ENCODE measurements around the gene YY2. TPM values are rescaled to one million over a fixed set of nuclear protein-coding genes. Genes with fewer than 3 reads are reported as not detected.
"Not testable (repeated sequence)": the region's sequence is repeated elsewhere in the genome, so short reads cannot be mapped to it uniquely, and the experiment has no call there.

YY2 gene
- total RNA-seq: 1 to 10 TPM; 1.4 to 1.5 TPM

DNA sequence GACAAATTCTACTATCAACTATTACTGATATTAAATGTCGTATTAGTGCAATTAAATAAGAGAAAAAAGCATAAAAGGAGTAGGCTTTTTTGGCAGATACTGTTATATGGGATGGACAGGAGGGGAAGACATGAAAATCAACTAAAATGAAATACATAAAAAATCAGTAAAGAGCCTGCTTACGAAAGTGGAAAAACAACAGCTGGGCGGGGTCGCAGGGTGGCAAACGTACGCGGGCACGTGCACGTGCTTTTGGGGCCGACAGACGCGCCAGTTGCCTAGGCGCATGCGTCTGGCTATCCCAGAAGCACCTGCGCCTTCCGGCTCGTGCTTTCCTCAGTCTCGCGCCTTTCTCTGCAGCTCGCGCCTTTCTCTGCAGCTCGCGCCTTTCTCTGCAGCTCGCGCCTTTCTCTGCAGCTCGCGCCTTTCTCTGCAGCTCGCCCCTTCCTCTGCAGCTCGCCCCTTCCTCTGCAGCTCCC, at the start of gene YY2:
YY2 (plus strand) TSS at position 51 of the 479 bp plus-strand sequence. CDS start 498 bp downstream, outside the sequence.
- H3K27ac Mint-ChIP-seq: no peak within 1 kb of the TSS
- no peak for DNase-seq
- ATAC-seq (ENCODE audit: low read depth): no peak
- POLR2A ChIA-PET: no interaction called here
- H3K27me3 Mint-ChIP-seq: no peaks in the 10 kb centered on the region
- no peak within 1 kb of the TSS for H3K4me3 Mint-ChIP-seq
- no peaks in the 10 kb centered on the region for H3K9me3 Mint-ChIP-seq
- H3K4me1 Mint-ChIP-seq: peaks cover 2% of the 10 kb centered on the region
- H3K36me3 Mint-ChIP-seq: peaks cover 13% of the 10 kb centered on the region

DNA sequence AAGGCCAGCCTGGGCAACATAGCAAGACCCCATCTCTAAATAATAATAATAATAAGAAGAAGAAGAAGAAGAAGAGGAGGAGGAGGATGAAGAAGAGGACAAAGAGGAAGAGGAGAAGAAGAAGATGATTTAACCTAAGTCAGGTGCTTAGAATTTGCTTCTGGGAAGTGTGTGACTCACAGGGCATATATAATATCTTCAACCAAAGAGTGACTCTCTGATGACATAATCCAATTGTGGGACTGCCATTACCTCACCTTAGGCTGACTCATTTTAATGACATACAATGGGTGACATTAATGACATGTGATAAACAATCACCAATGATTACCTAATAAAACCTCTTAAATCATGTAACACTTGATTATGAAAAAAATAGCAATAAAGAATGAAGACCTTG, 49.1 kb upstream of the YY2 start:
- Mint-ChIP-seq H3K27me3 (peaks cover 5% of the 10 kb centered on the region), H3K36me3 (no peaks in the 10 kb centered on the region), H3K9me3 (no peaks in the 10 kb centered on the region), H3K27ac (no peak overlapping the region), H3K4me1 (no peaks in the 10 kb centered on the region), H3K4me3 (no peak overlapping the region)
- POLR2A ChIA-PET: no interaction called here
- ATAC-seq (ENCODE audit: low read depth) (no peak), DNase-seq (no peak)

DNA sequence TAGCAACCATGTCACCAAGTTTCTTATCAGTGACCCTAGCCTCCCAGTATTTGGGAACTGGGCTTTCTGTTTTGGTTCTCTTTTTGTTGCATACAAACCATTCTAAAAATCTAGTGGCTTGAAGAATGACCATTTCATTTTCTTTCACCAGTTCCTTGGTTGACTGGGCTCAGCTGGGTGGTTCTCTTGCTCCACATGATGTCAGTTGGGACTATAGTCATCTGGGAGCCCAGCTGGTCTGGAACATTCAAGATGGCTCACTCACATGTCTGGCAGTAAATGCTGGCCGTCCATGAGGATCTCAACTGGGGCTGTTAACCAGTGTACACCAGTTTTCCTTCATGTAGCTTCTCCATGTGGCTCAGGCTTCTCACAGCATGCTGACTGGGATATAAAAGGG, 44.0 kb upstream of the YY2 start:
- H3K27me3 Mint-ChIP-seq: peaks cover 5% of the 10 kb centered on the region
- no peak for ATAC-seq (ENCODE audit: low read depth)
- no peaks in the 10 kb centered on the region for H3K36me3 Mint-ChIP-seq
- POLR2A ChIA-PET: no interaction called here
- peaks cover 1% of the 10 kb centered on the region for H3K4me1 Mint-ChIP-seq
- H3K27ac Mint-ChIP-seq: no peak overlapping the region
- H3K4me3 Mint-ChIP-seq: no peak overlapping the region
- H3K9me3 Mint-ChIP-seq: no peaks in the 10 kb centered on the region
- DNase-seq: no peak

DNA sequence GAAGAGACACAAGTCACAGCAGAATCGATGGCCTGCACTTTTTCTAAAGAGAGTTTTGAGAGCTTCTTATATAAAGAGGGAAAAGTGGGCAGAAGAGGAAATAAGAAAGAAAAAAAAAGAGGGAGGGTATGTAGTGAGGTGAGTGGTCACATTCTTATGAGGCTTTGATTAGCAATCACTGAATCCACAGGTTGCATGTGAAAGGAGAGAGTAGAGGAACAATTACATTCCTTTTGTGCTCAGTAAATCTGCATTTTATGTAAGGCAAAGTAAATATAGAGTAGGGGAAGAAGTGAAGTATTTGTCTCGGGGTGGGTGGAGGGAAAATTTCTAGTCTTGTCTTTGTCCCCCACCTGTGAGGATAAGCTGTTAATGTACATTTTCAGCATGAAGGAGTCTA, 43.2 kb upstream of the YY2 start:
- H3K4me3 Mint-ChIP-seq: no peak overlapping the region
- peaks cover 7% of the 10 kb centered on the region for H3K27me3 Mint-ChIP-seq
- POLR2A ChIA-PET: no interaction called here
- H3K27ac Mint-ChIP-seq: no peak overlapping the region
- H3K36me3 Mint-ChIP-seq: no peaks in the 10 kb centered on the region
- no peak for DNase-seq
- H3K9me3 Mint-ChIP-seq: no peaks in the 10 kb centered on the region
- no peak for ATAC-seq (ENCODE audit: low read depth)
- H3K4me1 Mint-ChIP-seq: peaks cover 1% of the 10 kb centered on the region

DNA sequence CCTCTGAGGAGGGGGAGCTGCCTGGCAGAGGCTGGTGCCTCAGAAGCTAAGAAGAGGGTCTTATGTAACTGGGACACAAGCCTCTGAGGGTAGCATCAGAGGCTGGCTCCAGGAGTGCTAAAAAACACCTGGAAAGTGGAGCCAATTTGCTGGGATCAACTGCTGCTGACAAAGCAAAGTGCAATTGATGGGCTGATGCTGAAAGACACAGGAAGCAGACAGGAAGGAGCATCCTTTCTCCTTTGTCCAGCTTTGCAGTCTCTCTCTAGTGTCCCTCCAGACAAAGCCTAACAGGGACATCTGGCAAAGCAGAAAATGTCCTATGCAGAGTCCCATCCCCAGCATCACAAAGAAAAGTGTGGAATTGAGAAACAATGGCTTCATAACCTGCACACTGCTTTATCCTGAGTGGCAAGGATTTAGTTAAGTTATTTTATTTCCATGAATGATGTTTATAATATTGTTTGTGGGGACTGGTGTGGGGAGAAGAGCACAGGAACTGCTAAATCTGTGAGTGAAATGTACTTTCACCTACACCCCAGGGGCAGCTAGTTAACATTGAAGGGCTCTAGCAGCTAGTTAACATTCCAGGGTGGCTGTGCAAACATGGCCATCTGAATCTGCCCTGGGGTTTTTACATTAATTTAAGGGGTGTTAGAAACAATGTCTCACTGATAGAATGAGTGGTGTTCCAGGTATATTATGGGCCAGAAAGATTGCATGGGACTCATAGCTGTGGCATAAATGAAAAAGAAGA, 42.0 kb upstream of the YY2 start:
- POLR2A ChIA-PET: no interaction called here
- Mint-ChIP-seq H3K9me3 (no peaks in the 10 kb centered on the region), H3K27me3 (peaks cover 3% of the 10 kb centered on the region), H3K4me1 (peaks cover 1% of the 10 kb centered on the region), H3K27ac (no peak overlapping the region), H3K4me3 (no peak overlapping the region), H3K36me3 (no peaks in the 10 kb centered on the region)
- ATAC-seq (ENCODE audit: low read depth) (no peak), DNase-seq (no peak)

DNA sequence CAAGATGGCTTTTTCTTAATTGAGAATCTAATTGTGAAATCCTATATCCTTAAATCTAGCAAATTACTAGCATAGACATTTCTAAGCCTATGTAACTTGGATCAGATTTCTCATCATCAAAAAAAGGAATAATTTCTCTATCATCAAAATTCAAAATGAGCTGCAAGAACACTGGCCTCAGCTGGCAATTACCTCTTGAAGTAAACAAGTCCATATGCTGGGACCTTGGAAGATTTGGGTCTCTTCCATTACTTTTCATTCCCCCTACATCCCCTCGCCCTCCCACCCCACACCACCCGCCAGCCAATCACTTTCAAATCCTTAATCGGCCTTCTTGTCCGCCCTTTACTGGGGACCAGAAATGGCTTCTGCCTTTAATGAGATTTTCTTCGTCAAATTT, 39.7 kb upstream of the YY2 start:
- Mint-ChIP-seq H3K36me3 (no peaks in the 10 kb centered on the region), H3K9me3 (no peaks in the 10 kb centered on the region), H3K4me3 (no peak overlapping the region), H3K27me3 (peaks cover 3% of the 10 kb centered on the region), H3K4me1 (peaks cover 1% of the 10 kb centered on the region), H3K27ac (no peak overlapping the region)
- ATAC-seq (ENCODE audit: low read depth) (no peak), DNase-seq (no peak)
- POLR2A ChIA-PET: no interaction called here

DNA sequence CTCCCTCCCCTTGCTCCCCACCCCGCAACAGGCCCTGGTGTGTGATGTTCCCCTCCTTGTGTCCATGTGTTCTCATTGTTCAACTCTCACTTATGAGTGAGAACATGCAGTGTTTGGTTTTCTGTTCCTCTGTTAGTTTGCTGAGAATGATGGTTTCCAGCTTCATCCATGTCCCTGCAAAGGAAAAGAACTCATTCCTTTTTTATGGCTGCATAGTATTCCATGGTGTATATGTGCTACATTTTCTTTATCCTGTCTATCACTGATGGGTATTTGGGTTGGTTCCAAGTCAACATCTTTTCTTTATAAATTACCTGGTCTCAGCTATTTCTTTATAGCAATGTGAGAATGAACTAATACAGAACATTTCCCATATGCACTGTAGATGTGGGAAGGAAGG, 35.6 kb upstream of the YY2 start:
- H3K4me3 Mint-ChIP-seq; H3K9me3 Mint-ChIP-seq; H3K27me3 Mint-ChIP-seq; H3K4me1 Mint-ChIP-seq; H3K36me3 Mint-ChIP-seq; DNase-seq; POLR2A ChIA-PET; ATAC-seq (ENCODE audit: low read depth); H3K27ac Mint-ChIP-seq: not testable (repeated sequence)

DNA sequence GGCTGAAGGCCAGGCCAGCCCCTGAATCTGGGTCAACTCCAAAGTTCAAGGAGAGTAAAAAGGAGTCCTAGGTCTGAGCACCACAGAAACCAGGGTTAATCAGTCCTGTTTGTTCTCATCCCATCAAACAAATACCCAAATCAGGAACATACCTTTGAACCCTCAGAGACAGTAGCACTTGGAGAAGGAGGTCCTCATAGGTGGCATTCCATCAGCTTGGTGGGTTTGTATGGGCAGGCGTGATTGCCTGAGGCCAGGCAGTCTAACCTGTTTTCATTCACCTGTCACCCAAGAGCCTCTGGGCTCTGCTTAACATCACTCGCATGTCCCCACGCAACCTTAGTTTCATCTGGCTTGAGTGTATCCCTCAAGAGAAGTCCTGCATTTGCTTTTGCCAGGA, 33.9 kb upstream of the YY2 start:
- H3K9me3 Mint-ChIP-seq: no peaks in the 10 kb centered on the region
- POLR2A ChIA-PET: no interaction called here
- H3K4me3 Mint-ChIP-seq: no peak overlapping the region
- H3K36me3 Mint-ChIP-seq: no peaks in the 10 kb centered on the region
- ATAC-seq (ENCODE audit: low read depth): no peak
- no peak for DNase-seq
- no peak overlapping the region for H3K27ac Mint-ChIP-seq
- peaks cover 3% of the 10 kb centered on the region for H3K27me3 Mint-ChIP-seq
- no peaks in the 10 kb centered on the region for H3K4me1 Mint-ChIP-seq

DNA sequence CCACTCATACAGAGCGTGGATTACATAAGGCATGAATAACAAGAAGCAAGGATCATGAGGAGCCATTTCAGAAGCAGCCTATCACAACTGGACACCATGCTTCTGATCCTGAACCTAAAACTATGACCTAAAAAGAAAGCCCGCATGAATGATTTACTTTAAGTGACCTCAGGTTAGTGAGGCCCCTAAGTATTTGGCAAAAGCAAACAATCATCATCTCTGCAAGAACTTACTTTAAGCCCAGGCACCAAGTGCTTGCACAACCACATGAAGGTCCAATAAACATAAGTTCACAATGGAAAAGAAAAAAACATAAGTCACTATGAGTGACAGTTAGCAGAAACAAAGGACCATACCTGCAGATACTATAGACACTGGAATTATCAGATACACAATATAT, 24.3 kb upstream of the YY2 start:
- Mint-ChIP-seq H3K9me3 (no peaks in the 10 kb centered on the region), H3K4me3 (no peak overlapping the region), H3K27ac (no peak overlapping the region), H3K36me3 (no peaks in the 10 kb centered on the region), H3K4me1 (no peaks in the 10 kb centered on the region), H3K27me3 (no peaks in the 10 kb centered on the region)
- POLR2A ChIA-PET: no interaction called here
- DNase-seq (no peak), ATAC-seq (ENCODE audit: low read depth) (no peak)

DNA sequence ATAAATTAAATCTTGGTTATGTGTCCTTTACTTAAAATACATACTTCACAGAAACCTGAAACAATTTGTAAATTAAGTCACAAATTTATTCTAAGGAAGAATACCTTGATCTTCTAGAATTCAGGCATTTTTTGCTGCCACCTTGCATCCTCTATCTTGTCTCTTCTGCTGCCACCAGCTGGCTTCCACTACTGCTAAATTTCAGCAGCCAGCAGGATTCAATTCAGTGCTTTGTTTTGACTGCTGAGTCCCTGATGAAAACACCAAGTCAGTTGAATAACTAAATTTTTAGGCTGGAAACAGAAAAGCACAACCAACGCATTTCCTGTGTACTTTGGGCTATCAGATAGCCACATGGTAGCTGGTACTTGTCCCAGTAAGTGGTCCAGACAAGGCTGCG, 18.7 kb upstream of the YY2 start:
- ATAC-seq (ENCODE audit: low read depth): no peak
- DNase-seq: no peak
- no peaks in the 10 kb centered on the region for H3K27me3 Mint-ChIP-seq
- no peak overlapping the region for H3K4me3 Mint-ChIP-seq
- H3K27ac Mint-ChIP-seq: no peak overlapping the region
- H3K36me3 Mint-ChIP-seq: peaks cover 3% of the 10 kb centered on the region
- POLR2A ChIA-PET: no interaction called here
- no peaks in the 10 kb centered on the region for H3K9me3 Mint-ChIP-seq
- peaks cover 3% of the 10 kb centered on the region for H3K4me1 Mint-ChIP-seq

DNA sequence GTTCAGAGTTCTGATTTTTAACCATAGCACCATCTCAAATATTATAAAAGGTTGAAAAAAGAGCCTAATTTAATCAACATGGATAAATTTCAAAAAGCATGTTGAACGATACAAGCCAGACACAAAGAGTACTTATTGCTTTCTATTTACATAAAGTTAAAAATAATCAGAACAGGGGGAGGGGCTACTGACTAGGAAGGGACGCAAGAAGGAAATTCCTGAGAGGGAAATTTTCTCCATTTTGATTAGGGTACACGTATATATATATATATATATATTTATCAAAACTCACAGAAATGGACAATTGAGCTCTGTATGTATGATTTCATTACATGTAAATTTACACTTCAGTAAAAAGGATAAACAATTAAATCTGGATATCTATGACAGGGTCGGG, 16.9 kb upstream of the YY2 start:
- no peaks in the 10 kb centered on the region for H3K9me3 Mint-ChIP-seq
- peaks cover 3% of the 10 kb centered on the region for H3K4me1 Mint-ChIP-seq
- DNase-seq (no peak), ATAC-seq (ENCODE audit: low read depth) (no peak)
- POLR2A ChIA-PET: interaction anchor here (0.7 to 1.4 kb wide), 3 partner anchors 73 to 134 kb away, joined by 3 to 11 read pairs (median 4); no protein-coding TSS in a partner anchor
- no peaks in the 10 kb centered on the region for H3K27me3 Mint-ChIP-seq
- peak overlapping the region; percentile 88 for H3K27ac Mint-ChIP-seq
- H3K4me3 Mint-ChIP-seq: peak overlapping the region; percentile 89
- peaks cover 5% of the 10 kb centered on the region for H3K36me3 Mint-ChIP-seq

DNA sequence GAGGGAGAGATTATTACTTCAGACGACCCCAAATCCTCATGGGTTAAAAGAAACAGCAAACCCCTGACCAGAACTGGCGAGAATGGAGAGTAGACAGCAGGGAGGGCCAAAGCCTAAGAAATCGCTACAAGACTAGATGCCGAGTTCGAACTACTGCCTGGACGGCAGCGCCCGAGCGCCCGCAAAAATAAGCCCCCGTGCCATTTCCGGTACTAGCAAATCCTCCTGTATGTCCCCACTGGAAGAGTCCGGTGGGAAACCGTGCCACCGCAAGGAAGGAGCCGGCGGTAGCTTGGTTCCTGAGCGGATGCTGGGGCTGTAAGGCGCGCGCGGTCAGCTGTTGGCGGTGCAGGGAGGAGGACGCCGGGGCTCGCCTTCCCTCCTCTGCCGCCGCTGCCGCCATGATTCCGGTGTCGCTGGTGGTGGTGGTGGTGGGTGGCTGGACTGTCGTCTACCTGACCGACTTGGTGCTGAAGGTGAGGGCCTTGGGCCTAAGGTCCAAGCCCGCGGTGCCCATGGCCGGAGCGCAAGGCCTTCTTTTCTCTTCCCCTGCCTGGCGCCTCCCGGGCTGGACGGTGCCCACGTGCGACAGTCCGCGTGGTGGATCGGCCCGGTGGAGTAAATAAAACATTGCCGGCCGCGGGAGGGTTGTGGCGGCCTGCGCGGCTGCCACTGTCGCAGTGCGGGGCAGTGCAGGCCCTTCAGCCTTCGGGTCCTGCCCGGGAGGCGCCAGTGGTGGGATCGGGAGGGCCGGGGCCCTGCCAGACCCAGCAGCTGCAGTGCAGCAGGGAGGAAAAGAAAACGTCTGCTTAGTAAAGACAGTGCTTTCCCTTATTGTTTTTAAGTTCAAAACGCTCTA, 16.2 kb upstream of the YY2 start, which contains the start of gene MBTPS2:
MBTPS2 (plus strand) TSS at position 284 of the 859 bp plus-strand sequence; CDS start at position 402, 118 bp downstream.
- peaks cover 3% of the 10 kb centered on the region for H3K4me1 Mint-ChIP-seq

DNA sequence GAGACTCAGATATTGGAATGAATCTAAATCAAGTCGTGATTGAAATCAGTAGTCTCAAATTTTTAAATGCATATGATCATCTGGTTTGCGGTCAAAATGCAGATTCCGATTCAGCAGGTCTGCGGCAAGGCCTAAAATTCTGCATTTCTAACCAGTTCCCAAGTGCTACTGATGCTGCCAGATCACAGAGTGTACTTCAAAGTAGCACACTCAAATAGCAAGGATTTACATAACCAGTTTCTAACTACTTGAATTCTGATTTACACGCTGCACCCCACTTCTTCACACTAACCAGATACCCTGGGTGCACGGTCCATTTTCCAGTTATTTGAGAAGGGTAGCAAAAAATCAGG, 15.6 kb upstream of the YY2 start:
- Mint-ChIP-seq H3K4me3 (peak overlapping the region; percentile 89), H3K9me3 (no peaks in the 10 kb centered on the region), H3K27ac (peak overlapping the region; percentile 88), H3K27me3 (no peaks in the 10 kb centered on the region), H3K36me3 (peaks cover 8% of the 10 kb centered on the region), H3K4me1 (peaks cover 3% of the 10 kb centered on the region)
- DNase-seq: no peak
- POLR2A ChIA-PET: interaction anchor here (1.4 kb wide), 1 partner anchor 74 kb away, joined by 4 read pairs; no protein-coding TSS in a partner anchor
- ATAC-seq (ENCODE audit: low read depth): no peak

More for the DNA sequence above, 16.2 kb upstream of the YY2 start, which contains the start of gene MBTPS2:
- DNase-seq (peak; percentile 83), ATAC-seq (ENCODE audit: low read depth) (peak; percentile 93)
- POLR2A ChIA-PET: interaction anchor here (0.7 to 1.4 kb wide), 3 partner anchors 74 to 134 kb away, joined by 3 to 11 read pairs (median 4); no protein-coding TSS in a partner anchor
- H3K4me3 Mint-ChIP-seq: peak within 1 kb of the TSS; percentile 89
- no peaks in the 10 kb centered on the region for H3K9me3 Mint-ChIP-seq
- peak within 1 kb of the TSS; percentile 88 for H3K27ac Mint-ChIP-seq
- H3K36me3 Mint-ChIP-seq: peaks cover 5% of the 10 kb centered on the region
- no peaks in the 10 kb centered on the region for H3K27me3 Mint-ChIP-seq

Data from activated naive CD8-positive, alpha-beta T cell treated with anti-CD3 and anti-CD28 coated beads, Interleukin-2, amount 10 ng/mL, durations not matched to agents 7 days and 5 days (primary cell).